ENCODE results near the gene PLXNA1. TPM values are rescaled to one million over a fixed set of nuclear protein-coding genes. Genes with fewer than 3 reads are reported as not detected.
A peak's percentile ranks its signal among the peaks of the same experiment; 100 is the strongest.

The PLXNA1 gene
- total and polyA plus RNA-seq, 9 of the 15 experiments (the other 6 are each of a cell fraction or from before 2014, with no cell fraction given): 0.23 to 59.9 (median 16.8) TPM

- Histone ChIP-seq H4K20me1 (replicated peaks; ENCODE audit: control insufficient read depth, insufficient read depth, low read length) (no peaks in the 10 kb centered on the region), H3K9me1 (ENCODE audit: control insufficient read depth, insufficient read depth, low read length) (no peaks in the 10 kb centered on the region), H3K4me3 (no peak overlapping the region), H3K27me3 (ENCODE audit: control insufficient read depth in 2 of 2, insufficient read depth in 2 of 2, low read length in 2 of 2) (no peaks in the 10 kb centered on the region), H3K4me2 (ENCODE audit: insufficient read depth, low read length) (no peak overlapping the region), H3K36me3 (ENCODE audit: control insufficient read depth, insufficient read depth, low read length) (peaks cover 80% of the 10 kb centered on the region; the same call in 2 of the 3 replicates), H3K4me1 (replicated peaks in 1 of 2; ENCODE audit: control insufficient read depth in 2 of 2, insufficient read depth in 2 of 2, low read length in 2 of 2) (peaks cover 0 to 3% of the 10 kb centered on the region in 2 experiments; a peak in 2 of 5 replicates), H2AFZ (ENCODE audit: low read depth, low read length) (no peak overlapping the region), H3K9me3 (replicated peaks; ENCODE audit: control insufficient read depth, insufficient read depth, low read depth, low read length) (no peaks in the 10 kb centered on the region), H3K27ac (ENCODE audit: extremely low read depth, low read depth, low read length) (no peak overlapping the region), H3K9ac (ENCODE audit: insufficient read depth in 1 of 2, low read depth in 2 of 2, low read length in 2 of 2) (no peak overlapping the region), H3K79me2 (ENCODE audit: control insufficient read depth, insufficient read depth, low read length) (no peaks in the 10 kb centered on the region)
- no TSS peak for BruUV-seq (replicated peaks)
- DNase-seq (ENCODE audit: extremely low read depth in 1 of 4, low spot score in 3 of 4) (no peak), FAIRE-seq (no peak), ATAC-seq (no peak)
- intact Hi-C loops (cut with micrococcal nuclease) (no loop called here), in situ Hi-C loops (cut with MboI) (no loop called here)
- POLR2A ChIA-PET: interaction anchor here (0.6 kb wide), 1 partner anchor 9 kb away, joined by 3 read pairs; no protein-coding TSS in a partner anchor
- TF ChIP-seq C11orf30 (IDR thresholded peaks at IDR 0.05; ENCODE audit: low read depth): peak; percentile 41; the same call in 1 of the 2 replicates
- TF ChIP-seq ZNF316 (IDR thresholded peaks at IDR 0.05): peak; percentile 10; the same call in 1 of the 2 replicates
- TF ChIP-seq NFE2 (IDR thresholded peaks at IDR 0.05; ENCODE audit: low read depth): 0 out of 2 replicates have a peak, but pooled peaks have one; percentile 34
- TF ChIP-seq HMGXB4 (CRISPR knock-in tag; IDR thresholded peaks at IDR 0.05): no peak
- peak; percentile 7; the same call in 1 of the 2 replicates for TF ChIP-seq TAL1 (IDR thresholded peaks at IDR 0.05)
- no peak for TF ChIP-seq HDAC3 (IDR thresholded peaks at IDR 0.05; ENCODE audit: borderline replicate concordance, partially characterized antibody)
- no peak for TF ChIP-seq CREB3L1 (IDR thresholded peaks at IDR 0.05; ENCODE audit: borderline replicate concordance, low read depth)
- WGBS (ENCODE audit: insufficient coverage, low coverage, missing lambda C conversion rate): 62% methylated on average over 2 of the region's 3 CpGs
- CTCF ChIA-PET (ENCODE audit: low intra/inter-chr PET ratio): no interaction called here
These were observed 42.5 kb downstream of the PLXNA1 start for GRCh38 chr3:127025456-127025855.

Data from K562 (cell line).